ENCODE data around the gene MMP7.

DNA sequence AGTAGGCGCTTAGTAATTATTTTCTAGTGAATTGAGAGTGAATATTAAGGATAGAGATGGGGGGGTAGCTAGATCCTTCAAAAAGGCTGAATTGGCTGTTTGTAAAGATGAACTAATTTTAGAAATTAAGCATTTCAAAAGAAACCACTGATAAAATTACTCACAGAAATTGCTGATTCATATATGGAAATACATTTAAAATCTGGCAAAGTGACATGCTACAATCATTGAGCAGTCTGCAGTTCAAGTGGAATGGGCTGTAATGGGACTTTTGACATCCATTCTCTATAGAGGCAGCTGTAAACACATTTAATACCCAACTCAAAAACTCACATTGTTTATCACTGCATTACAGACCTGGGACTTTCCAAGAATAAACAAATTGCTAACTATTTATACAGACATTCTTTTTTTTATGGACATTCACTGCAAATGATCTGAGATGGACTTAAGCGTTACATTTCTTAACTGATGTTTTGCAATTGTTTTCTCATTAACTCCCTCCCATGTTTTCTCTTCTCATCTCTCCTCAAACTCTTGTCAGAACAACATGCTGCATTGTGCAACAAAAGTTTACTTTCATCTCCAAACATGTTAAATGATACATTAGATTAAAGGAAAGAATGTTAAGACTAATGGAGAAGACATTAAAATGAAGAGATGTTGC lies 42.1 kb upstream of the MMP7 start:
- TF ChIP-seq, protein P1, sequence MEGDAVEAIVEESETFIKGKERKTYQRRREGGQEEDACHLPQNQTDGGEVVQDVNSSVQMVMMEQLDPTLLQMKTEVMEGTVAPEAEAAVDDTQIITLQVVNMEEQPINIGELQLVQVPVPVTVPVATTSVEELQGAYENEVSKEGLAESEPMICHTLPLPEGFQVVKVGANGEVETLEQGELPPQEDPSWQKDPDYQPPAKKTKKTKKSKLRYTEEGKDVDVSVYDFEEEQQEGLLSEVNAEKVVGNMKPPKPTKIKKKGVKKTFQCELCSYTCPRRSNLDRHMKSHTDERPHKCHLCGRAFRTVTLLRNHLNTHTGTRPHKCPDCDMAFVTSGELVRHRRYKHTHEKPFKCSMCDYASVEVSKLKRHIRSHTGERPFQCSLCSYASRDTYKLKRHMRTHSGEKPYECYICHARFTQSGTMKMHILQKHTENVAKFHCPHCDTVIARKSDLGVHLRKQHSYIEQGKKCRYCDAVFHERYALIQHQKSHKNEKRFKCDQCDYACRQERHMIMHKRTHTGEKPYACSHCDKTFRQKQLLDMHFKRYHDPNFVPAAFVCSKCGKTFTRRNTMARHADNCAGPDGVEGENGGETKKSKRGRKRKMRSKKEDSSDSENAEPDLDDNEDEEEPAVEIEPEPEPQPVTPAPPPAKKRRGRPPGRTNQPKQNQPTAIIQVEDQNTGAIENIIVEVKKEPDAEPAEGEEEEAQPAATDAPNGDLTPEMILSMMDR (IDR thresholded peaks at IDR 0.05) = no peak
- TF ChIP-seq POLR2A (IDR thresholded peaks at IDR 0.05) = no peak
- no peak for TF ChIP-seq POLR2AphosphoS5 (IDR thresholded peaks at IDR 0.05)
